HG03342 (cell line): ENCODE results near the gene DCUN1D4.
"Not testable (repeated sequence)": the region's sequence is repeated elsewhere in the genome, so short reads cannot be mapped to it uniquely, and the experiment has no call there.

Experiments
- ATAC-seq: cut with Tn5 transposase; IDR thresholded peaks from one replicate; pipeline ENCODE4 v1.9.1; 2021; ENCODE audit warnings: mild to moderate bottlenecking, moderate library complexity; ENCODE audit not compliant: unreplicated experiment

DCUN1D4 gene

DNA sequence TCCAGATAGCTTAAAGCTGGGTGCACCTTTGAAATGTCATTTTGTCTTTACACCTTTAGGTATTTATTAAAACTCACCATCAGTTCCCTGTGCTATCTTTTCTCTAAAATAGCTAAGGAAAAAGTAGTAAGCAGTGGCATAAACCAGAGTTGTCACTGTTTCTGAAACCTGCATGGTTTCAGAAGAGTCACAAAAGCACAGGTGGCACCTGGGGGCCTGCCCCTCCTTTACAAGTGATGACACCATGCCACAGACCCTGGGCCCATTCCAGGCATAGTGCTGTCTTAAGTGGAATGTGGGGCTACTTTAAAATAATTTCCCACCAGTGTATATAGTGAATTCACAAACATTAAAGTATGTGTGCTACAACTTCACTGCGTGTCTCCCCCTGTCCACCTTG, 47.8 kb downstream of the DCUN1D4 start:
- ATAC-seq, result no peak

DNA sequence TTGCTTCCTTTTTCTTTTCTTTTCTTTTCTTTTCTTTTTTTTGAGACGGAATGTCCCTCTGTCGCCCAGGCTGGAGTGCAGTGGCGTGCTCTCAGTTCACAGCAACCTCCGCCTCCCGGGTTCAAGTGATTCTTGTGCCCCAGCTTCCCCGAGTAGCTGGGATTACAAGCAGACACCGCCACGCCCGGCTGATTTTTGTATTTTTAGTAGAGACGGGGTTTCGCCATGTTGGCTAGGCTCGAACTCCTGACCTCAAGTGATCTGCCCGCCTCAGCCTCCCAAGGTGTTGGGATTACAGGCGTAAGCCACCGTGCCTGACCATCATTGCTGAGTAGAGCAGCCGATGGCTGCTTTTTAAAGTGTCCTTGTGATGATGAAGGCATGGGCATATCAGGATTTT, 50.4 kb downstream of the DCUN1D4 start:
- ATAC-seq, result not testable (repeated sequence)

DNA sequence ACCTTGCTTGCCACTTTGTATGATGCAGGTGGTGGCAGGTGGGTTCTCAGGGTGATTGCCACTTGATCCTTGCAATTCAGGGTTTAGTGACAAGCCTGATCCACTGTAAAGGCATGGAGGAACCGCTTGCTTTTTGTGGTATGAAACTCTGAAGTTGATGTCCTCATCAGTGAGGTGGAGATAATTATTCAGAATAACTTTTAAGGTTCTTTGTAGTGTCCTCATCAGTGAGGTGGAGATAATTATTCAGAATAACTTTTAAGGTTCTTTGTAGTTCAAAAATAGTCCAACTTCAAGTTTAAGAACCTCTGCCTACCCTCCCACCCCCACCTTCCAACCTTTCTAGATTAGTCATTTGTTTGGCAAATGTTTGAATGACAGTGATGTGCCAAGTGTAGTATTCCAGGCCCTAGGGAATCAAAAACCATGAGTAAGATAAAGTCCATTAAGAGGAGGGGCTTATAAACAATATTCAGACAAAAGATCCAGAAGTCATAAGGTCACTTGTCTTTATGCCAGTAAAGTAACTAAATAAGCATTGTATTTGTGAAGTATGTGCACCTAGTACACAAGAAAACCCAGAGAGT, 51.2 kb downstream of the DCUN1D4 start:
- ATAC-seq, result no peak

DNA sequence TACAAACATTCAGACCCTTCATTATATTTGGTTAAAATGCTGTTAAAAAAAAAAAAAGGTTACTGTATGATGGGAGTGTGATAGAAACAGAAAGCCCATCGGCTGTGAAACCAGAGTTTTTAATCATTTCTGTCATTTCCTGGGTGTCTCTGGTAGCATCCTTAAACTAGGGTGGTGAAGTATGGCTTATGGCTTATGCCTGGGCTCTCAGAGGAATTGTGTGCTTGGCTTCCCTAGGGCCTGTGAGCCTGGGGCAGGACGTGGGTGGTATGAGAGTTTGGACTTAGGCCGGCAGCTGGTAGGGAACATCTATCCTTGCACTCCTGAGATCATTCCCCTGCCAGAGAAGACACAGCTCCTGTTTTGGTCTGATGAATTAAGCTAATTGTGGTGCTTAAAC, 52.2 kb downstream of the DCUN1D4 start:
- peak; percentile 55 for ATAC-seq

DNA sequence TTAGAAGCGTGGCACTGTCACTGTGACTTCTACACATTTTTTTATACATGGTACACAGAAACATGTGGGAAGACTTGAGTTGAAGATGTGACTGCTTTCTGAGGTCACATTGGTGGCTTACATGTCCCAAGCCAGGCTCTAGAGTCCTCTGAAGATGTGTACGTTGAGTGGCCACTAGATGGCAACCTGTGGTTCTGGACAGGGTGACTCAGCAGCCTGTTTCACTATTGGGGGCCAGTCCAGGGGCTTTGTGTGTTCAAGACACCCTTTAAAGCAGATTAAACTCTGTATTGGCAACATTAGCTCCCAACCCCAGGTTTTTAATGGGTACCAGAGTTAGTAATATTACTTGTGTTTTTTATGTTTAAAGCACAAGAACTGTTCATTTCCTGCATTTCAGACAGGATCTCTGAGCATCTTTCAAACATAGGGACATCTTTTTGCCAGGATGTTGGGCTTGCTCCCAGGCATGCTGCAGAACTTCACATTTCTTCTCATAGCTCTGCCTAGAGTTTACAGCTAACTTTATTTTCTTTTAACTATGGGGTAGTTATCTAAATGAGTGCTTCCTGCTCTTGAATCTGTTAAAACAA, 53.0 kb downstream of the DCUN1D4 start:
- peak; percentile 98 for ATAC-seq

DNA sequence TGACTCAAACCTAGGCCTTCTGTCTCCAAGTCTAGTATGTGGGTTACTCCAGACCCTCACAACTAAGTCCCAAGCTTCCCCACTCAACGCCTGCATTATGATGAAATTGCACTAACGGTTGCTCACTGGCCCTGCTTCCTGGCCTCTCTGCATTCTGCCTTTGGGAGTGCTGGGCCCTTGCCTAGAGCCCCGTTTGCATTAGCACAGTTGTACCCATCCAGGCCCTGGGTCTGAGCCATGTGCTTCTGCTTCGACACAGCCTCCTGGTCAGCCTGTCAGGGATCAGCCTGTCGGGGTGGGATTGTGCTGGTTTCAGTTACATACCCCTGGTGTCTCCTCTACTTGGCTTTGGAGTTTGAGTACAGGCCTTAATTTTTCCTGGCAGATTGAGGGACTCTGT, 58.4 kb downstream of the DCUN1D4 start:
- no peak for ATAC-seq

DNA sequence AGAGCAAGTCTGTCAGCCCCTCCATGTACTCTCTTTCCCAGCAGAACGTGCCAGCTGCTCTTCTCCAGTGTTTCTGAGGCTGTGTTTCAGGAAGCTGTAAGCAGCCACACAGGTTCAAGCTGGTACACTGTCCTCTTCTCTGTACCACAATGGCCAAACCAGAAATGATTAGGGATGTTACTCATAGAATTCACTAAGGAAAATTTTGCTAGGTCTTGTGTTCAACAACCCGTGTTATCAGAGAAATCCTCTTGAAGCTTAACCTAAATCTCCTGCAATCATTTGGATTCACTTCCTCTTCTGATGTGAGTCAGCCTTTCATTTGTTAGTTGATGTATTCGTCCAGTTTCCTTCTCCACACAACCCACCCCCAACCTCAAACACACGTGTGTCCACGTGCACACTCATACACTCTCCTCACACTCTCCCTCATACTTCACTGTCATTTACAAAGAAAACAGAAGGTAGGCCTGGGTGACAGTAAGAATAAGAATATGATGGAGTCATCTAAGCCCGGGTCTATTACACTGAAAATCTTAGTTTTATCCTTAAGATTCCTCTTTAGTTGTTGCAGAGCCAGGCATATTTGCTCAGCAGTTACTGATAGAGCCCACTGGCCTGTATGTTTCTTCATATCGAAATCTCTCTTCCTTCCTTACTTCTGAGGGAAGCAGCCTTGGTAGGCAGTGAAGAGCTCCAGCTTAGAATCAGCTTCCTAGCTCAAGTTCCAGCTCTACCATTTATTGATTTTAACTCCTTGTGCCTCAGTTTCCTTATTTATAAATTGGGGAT, 63.4 kb downstream of the DCUN1D4 start:
- ATAC-seq, result peak; percentile 99

DNA sequence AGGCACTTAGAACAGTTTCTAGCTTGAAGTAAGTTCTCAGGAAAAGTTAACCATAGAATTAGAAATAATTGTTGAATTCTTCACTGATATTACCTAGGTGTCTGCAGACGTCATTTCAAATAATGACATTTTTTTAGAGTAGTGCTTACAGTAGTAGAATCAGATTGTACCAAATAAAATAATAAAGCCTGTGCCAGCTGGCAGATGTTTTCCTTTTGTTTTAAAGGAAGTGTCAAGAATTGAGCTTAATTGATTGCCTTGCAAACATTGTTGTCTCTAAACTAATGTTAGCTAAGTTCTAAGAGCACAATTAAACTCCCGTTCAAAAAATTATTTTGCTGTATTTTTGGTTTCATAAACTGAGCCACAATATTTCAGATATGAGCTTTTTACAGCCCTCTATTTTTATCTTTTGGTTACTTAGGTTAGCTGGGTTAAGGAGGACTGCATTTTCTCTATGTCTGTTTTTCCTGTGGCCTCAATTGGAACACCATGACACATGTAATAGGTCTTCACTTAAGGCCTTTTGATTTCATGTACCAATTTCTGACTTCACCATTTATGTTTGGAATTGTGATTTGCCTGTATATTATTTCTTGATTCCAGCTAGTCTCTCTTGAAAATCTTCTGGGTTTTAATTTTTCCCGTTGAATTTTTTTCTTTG, 64.2 kb downstream of the DCUN1D4 start:
- no peak for ATAC-seq

DNA sequence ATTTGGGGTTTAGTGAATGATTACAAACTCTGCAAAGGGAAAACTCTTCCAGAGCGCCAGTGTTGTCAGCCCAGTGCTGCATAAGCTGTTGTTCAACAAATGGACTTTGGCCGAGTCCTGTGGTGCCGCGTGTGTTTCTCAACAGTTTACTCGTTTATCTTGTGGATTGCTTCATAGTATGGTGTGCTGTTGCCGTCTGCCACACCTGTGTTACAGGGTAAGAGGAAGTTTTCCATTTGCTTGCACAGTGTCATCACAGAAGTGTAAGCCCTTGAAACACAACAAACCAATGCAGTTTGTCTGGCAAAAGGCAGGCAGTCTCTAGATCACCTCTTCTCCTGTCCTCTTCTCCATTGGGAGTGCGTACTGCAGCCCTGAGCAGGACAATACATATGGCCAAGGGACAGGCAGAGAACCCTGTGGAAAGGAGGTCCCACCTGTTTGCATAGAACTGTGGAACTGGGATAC, 66.3 kb downstream of the DCUN1D4 start:
- no peak for ATAC-seq

DNA sequence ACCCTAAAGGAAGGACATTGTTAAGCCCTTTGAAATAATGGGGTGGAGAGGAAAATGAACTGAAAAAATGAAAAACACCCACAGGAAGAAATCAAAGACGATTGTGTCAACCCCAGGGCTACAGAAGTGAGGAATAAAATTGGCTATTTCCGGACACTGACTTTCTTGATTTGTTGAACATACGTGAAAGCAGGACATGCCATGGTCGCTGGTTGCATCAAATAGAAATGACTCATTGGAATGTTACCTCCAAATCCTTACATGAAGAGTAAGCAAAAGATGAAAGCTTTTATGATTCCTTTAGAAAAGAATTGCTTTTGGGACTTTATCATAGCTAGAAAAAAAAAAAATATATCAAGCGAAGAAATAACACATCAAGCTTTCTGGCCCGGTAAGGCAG, 75.3 kb downstream of the DCUN1D4 start:
- ATAC-seq, result no peak

DNA sequence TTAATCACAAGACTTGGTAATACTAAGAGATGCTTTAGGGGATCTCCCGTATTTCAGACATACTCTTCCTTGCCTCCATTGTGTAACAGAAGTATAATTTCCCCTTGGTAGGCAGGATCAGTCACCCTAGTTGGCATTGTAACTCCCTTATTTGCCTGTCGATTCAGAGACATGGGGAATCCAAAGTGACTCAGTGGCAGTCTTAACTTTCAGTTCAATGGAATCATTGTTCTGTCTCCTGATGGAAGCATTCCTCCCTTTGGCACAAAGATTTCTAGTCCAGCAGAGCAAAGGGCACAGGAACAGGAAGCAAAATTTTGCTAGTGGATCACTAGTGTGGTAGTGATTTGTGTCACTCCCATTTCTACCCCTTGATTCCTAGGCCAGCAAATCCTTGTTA, 80.4 kb downstream of the DCUN1D4 start:
- ATAC-seq, result no peak

DNA sequence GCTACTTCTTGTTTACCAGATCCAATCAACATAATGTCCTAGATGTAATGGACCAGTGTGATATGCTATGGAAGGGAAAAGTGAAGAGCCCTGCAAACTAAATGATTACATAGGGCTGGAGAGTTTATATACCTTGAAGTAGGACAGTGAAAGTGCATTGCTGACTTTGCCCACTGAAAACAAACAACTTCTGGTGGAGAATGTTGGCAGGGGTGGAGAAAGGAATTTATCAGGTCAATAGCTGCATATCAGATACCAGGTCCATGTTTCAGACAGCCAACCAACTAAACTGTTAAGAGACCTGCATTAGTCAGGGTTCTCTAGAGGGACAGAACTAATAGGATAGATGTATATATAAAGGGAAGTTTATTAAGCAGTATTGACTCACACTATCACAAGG, 82.4 kb downstream of the DCUN1D4 start:
- ATAC-seq, result no peak

DNA sequence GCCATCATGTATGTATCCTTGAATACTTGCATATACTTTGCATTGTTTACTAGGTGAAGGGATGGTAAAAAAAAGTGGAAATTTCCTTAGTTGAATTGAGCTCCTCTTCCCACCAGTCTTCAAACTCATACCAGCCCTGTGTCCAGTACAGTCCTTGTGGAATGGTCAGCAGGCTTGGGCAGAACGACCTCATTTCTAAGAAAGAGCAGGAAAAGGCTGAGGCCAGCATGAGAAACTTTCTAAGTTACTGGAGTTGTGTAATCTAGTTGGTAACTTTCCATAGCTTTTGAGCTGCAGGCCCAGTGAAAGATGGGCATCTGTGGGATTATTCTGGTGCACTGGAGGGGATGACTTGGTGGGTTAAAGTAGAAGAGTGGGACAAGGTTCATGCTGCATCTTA, 87.6 kb downstream of the DCUN1D4 start:
- no peak for ATAC-seq

DNA sequence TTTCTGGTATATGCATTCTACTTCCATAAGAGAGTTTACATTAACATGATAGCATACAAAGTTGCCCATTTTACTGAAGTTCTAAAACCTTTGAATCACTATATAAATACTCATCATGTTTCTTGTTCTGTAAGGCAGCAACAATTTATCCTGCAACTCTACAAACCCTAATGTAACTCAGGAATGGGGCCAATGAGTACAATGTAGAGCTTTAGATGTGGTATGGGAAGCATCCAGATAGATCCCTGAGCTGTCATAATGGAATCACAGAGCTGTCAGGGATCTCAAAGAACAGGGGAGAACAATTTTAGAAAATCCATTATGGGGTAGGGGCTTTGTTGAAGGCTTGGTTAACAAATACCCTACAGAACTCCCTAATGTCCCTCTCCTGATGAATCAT, 88.5 kb downstream of the DCUN1D4 start:
- no peak for ATAC-seq

DNA sequence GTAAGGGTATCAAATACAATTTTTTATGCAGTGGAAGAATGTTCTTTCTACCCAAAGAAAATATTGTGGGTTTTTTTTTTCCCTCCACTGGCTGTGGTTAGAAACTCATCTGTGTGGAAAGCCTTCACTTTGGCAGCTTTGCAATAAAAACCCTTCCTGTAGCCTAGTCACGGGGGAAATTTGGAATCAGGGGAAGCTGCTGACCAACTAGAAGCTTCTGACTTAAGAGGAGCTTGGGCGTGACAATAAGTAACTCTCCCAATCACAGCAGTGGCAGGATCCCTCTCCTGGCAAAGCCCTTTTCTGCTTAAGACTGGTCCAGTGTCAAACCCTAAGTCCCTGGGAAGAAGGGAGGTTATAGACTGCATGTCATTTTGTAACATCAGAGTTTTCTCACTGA, 89.3 kb downstream of the DCUN1D4 start:
- no peak for ATAC-seq

DNA sequence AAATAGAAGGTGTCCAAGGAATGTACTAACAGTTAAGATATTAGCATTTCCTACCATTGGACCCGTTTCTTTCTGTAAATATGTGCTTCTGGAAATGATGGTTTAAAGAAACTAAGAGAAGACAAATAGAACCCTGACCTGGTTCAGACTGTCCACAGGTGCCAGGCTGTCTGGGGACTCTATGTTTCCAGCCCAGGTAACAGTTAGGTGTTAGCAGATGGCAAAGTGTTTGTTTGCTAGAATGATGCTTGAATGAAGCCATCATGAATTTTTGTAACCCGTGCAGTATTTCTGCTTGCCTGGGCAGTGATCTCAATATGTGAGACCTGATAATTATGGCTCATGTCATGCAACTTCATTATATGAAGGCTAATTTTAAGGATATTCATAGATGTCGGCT, 89.7 kb downstream of the DCUN1D4 start:
- ATAC-seq, result no peak

DNA sequence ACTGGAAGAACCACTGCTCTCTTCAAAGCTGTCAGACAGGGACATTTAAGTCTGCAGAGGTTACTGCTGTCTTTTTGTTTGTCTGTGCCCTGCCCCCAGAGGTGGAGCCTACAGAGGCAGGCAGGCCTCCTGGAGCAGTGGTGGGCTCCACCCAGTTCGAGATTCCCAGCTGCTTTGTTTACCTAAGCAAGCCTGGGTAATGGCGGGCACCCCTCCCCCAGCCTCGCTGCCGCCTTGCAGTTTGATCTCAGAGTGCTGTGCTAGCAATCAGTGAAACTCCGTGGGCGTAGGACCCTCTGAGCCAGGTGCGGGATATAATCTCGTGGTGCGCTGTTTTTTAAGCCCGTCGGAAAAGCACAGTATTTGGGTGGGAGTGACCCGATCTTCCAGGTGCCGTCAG, 97.5 kb downstream of the DCUN1D4 start:
- ATAC-seq, result not testable (repeated sequence)

DNA sequence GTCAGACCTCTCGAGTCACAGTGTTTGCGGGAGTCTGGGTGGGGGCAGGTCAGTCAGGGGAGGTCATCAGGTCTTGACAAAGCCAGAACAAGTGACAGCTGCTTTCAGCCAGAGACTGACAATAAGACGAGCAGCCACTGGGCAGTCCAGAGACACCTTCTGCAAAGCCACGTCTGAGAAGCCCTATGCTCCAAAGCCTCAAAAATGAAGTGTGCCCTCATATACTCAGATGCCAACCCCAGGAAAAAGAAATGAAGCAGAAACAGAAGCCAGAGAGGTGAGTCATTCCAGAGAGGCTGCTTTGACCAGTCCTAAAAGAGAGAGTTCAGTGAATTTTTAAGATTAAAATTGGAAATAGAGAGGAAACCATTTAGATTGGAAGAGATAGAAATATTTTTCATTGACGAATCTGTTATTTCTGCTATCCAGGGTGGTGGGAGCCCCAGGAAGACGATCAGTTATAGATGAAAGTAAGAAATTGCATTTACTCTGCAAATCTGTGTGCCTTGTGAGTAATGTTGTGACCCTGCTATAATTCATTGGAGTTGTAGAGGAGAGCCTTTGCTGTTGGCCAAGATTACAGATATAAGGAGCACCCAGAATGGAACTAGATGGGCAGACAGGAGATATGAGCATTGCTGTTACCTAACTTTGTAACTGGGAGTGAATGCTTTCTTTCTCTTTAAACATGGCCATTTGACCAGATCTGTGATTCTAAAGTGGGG, 99.3 kb downstream of the DCUN1D4 start:
- no peak for ATAC-seq

DNA sequence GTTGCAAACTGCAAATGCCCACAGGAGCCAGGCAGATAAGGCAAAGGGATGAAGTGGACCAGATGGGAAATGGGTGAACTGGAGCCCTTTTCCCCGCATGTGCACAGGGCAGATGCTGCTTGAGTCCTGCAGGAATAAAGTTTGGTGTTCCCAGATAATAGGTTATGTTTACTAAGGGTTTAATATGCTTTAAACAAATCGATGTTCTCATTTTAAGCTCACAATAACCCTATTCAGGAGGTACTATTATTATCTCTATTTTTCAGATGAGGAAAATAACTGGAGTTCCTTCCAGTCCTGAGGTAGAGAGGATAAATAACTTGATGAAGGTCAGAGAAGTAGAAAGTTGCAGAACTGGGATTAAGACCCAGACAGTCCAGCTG, 99.9 kb downstream of the DCUN1D4 start:
- no peak for ATAC-seq

DNA sequence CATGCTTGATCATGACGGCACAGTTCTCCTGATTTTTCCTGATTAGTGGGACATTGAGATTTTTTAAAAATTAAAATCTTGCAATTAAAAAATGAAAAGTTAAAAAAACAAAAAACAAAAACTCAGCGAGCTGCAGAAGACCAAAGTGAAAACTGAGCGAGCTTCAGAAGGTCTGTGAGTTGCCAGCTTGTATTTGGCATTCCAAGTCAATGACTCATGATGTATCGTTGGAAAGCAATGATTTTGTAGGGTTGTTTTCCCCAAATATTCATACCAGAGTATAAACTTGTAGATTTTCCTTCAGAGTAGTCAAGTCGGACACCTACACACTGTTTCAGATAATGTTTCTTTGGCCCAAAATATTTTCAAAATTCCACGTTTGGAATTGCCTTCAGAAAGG, 100.3 kb downstream of the DCUN1D4 start:
- no peak for ATAC-seq
